ENCODE measurements around the gene DLD. TPM values are rescaled to one million over a fixed set of nuclear protein-coding genes. Genes with fewer than 3 reads are reported as not detected.
A peak's percentile ranks its signal among the peaks of the same experiment; 100 is the strongest.

DLD gene
- total RNA-seq, 4 donors from 2014 or later = 35.8 to 84.7 (median 67.9) TPM

DNA sequence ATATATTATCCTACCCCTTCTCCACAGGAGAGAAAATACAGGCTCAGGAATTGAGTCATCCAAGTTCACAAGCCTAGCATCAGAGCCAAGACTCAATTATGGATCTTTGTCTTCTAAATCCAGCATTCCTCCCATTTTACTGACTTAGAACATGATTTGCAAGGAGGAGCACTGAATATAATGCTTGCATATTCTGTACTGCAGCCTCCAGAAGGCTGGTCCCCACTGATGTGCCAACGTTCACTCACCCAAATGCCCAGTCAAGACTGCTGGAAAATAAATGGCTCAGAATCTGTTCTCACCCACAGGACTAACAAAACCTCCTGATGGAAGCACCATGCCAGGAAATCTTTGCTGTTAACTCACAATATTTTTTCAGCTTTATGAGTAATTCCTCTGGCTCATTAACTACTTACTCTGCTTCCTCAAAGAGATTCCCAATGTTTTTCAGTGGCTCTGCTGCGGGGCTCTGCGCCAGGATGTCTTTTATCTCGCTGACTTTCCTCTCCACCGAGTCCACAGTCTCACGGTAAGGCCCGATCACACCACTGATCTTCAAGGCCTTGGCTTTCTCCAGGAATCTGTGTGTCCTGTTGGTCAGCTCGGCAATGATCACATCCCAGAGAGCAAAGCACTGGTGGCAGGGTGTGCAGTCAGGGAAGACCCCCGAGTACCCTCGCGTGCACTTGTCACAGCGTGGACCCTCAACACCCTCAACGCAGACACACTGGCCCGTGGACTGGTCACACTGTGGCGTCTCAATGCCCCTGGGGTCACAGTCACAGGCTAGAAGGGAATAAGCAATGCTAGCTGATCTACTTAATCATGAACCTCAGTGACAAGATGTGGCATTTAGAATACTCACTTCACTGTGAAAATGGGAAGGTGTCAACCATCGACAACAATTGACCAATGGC, 48.8 kb downstream of the DLD start:
- WGBS = 70% methylated on average over 13 of the region's 16 CpGs
- Histone ChIP-seq H3K27me3 (no peaks in the 10 kb centered on the region), H3K4me1 (peaks cover 34% of the 10 kb centered on the region), H3K27ac (peak overlapping the region; percentile 67), H3K4me3 (no peak overlapping the region), H3K36me3 (peaks cover 26% of the 10 kb centered on the region), H3K9me3 (no peaks in the 10 kb centered on the region)
- TF ChIP-seq, protein P1, sequence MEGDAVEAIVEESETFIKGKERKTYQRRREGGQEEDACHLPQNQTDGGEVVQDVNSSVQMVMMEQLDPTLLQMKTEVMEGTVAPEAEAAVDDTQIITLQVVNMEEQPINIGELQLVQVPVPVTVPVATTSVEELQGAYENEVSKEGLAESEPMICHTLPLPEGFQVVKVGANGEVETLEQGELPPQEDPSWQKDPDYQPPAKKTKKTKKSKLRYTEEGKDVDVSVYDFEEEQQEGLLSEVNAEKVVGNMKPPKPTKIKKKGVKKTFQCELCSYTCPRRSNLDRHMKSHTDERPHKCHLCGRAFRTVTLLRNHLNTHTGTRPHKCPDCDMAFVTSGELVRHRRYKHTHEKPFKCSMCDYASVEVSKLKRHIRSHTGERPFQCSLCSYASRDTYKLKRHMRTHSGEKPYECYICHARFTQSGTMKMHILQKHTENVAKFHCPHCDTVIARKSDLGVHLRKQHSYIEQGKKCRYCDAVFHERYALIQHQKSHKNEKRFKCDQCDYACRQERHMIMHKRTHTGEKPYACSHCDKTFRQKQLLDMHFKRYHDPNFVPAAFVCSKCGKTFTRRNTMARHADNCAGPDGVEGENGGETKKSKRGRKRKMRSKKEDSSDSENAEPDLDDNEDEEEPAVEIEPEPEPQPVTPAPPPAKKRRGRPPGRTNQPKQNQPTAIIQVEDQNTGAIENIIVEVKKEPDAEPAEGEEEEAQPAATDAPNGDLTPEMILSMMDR (IDR thresholded peaks at IDR 0.05) = no peak
- TF ChIP-seq POLR2AphosphoS5 (IDR thresholded peaks at IDR 0.05) (no peak), POLR2A (IDR thresholded peaks at IDR 0.05) (no peak), EP300 (IDR thresholded peaks at IDR 0.05) (no peak)
- DNase-seq (ENCODE audit: low spot score in 2 of 2) = no peak

DNA sequence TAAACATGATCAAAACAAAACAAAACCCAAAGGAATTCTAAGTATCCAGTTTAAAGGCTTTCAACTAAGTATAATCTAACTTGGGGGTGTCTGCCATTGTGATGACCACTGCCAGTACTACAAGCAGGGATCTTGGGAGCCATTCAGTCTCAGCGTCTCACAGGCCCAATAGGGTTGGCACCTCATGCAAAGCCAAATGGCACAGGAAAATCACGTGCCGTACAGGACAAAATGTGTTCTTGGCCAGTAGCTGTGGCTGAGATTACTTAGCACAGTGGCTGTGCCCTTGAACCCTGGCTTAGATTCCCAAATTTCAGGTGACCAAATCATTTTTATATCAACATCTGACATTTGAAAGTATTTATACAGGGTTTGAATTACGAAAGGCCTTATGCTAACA, 50.0 kb downstream of the DLD start:
- peaks cover 34% of the 10 kb centered on the region for H3K4me1 ChIP-seq
- H3K36me3 ChIP-seq = peaks cover 33% of the 10 kb centered on the region
- no peak overlapping the region for H3K27ac ChIP-seq
- H3K27me3 ChIP-seq = no peaks in the 10 kb centered on the region
- 94% methylated on average over 4 of the region's 4 CpGs for WGBS
- no peak overlapping the region for H3K4me3 ChIP-seq
- H3K9me3 ChIP-seq = no peaks in the 10 kb centered on the region
- no peak for DNase-seq (ENCODE audit: low spot score in 2 of 2)
- no peak for TF ChIP-seq POLR2A (IDR thresholded peaks at IDR 0.05)
- no peak for TF ChIP-seq EP300 (IDR thresholded peaks at IDR 0.05)
- TF ChIP-seq, protein P1 (IDR thresholded peaks at IDR 0.05) = no peak
- no peak for TF ChIP-seq POLR2AphosphoS5 (IDR thresholded peaks at IDR 0.05)

DNA sequence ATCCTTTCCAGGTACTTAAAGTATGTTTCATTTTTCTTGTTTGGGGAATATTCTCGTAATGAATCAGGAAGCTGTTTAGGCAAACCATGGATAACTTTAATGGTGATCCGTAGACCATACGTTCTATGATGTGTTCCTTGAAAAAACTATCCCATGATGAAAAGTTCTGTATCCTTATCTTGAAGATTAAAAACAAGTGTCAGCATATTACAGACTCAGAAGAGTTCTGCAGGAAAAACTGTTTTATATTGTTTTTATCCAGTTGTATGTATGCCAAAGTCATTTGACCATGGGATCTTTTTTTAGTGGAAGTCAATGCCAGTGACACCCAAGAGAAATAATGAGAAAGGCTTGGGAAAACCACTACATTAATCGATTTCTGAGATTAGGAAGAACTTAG, 52.0 kb downstream of the DLD start:
- DNase-seq (ENCODE audit: low spot score in 2 of 2) = no peak
- no peak for TF ChIP-seq EP300 (IDR thresholded peaks at IDR 0.05)
- TF ChIP-seq POLR2A (IDR thresholded peaks at IDR 0.05) = no peak
- TF ChIP-seq, protein P1 (IDR thresholded peaks at IDR 0.05) = no peak
- no peak for TF ChIP-seq POLR2AphosphoS5 (IDR thresholded peaks at IDR 0.05)
- H3K9me3 ChIP-seq = no peaks in the 10 kb centered on the region
- no peak overlapping the region for H3K4me3 ChIP-seq
- no peaks in the 10 kb centered on the region for H3K27me3 ChIP-seq
- H3K36me3 ChIP-seq = peaks cover 32% of the 10 kb centered on the region
- 93% methylated on average over 4 of the region's 4 CpGs for WGBS
- no peak overlapping the region for H3K27ac ChIP-seq
- peaks cover 23% of the 10 kb centered on the region for H3K4me1 ChIP-seq

DNA sequence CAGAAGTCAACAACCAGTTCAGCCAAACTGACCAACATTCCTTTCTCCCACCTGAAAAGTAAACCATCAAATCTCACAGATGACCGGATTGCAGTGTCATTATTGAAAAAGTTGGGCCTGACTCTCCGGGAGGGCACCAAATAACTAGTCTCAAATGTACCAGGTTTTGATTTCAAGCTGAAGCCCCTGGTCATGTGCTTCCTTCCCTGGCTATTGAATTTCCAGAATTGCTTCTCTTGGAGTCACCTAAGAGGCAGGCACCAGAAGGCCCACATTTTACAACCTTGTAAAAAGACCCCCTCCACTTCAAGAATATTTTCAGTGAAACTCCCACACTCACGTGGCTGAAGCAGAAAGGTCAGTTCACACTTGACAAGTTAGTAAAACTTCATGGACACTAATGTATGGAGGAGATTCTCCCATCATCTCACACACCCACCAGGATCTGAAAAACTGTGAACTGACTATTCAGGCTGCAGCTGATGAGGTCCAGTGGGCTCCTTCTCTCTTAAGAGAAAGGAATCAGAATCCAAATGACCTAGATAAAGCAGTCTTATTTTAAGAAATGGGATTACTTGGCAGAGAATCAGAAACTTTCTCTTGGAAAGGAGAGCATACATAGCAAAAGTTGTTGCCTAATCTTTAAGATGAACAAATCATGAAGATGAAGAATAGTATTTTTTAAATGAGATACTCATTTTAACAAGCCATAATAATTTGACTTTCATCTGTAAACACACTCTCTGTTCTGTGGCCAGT, 53.6 kb downstream of the DLD start:
- Histone ChIP-seq H3K4me3 (no peak overlapping the region), H3K36me3 (peaks cover 32% of the 10 kb centered on the region), H3K27me3 (no peaks in the 10 kb centered on the region), H3K4me1 (peaks cover 14% of the 10 kb centered on the region), H3K9me3 (no peaks in the 10 kb centered on the region), H3K27ac (no peak overlapping the region)
- 91% methylated on average over 3 of the region's 3 CpGs for WGBS
- no peak for DNase-seq (ENCODE audit: low spot score in 2 of 2)
- TF ChIP-seq, protein P1 (IDR thresholded peaks at IDR 0.05) = no peak
- TF ChIP-seq EP300 (IDR thresholded peaks at IDR 0.05) (no peak), POLR2A (IDR thresholded peaks at IDR 0.05) (no peak), POLR2AphosphoS5 (IDR thresholded peaks at IDR 0.05) (no peak)

DNA sequence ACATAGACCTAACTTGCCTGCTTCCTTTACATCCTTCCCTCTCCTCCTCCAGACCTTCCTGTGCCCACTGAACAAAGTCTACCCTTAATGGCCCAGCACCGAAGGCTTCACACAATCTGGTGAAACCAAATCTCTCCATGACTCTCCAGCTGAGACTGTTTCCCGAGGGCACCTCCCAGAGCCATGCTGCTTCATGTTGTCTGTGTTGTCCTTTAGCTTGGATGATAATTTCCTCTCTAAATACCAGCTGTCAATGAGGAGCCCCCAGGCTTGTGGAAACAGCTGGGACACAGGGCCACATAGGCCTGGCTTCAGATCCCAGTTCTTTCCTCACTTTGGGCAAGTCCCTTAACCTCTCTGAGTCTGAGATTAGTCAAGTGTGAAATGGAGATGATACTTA, 54.3 kb downstream of the DLD start:
- TF ChIP-seq, protein P1 (IDR thresholded peaks at IDR 0.05) = no peak
- Histone ChIP-seq H3K9me3 (no peaks in the 10 kb centered on the region), H3K4me3 (no peak overlapping the region), H3K27ac (no peak overlapping the region), H3K36me3 (peaks cover 32% of the 10 kb centered on the region), H3K4me1 (peaks cover 6% of the 10 kb centered on the region), H3K27me3 (no peaks in the 10 kb centered on the region)
- WGBS = 81% methylated on average over 2 of the region's 2 CpGs
- no peak for DNase-seq (ENCODE audit: low spot score in 2 of 2)
